ENCODE results near the gene SOX6.

Gene SOX6

DNA sequence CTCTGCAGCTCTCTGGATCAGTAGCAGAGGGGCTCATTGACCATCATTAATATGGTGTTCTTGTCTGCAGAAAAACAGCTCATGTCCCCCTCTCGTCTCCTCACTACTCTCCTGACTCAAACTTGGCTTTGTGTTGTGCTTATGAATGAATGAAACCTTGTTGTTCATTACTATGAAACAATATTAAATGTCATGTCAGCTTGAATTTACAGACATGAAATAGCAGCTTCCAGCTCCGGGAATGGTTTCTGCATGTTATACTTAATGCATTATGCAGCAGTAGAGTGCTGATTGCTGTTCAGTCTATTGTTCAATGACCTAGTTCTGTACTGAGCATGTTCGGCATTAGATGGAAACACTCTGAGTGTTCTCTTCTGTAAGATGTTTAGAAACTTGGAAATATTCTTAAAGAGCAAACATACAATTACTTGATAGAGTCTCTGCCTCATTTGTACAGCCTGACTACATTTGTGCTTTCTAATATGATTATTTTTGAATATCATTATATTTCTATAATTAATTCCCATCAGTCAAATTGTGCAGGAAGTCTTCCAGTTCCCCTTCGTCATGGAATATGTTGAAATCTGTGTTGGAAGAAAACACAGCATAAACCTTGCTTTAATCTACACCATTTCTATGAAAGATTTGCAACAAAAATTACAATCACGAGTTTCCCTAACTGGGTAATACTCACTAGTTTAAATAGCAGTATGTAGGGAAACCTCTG lies 340.4 kb downstream of the SOX6 start:
- Histone ChIP-seq H3K4me1 (ENCODE audit: insufficient read depth, low read length) (peaks cover 12% of the 10 kb centered on the region), H3K27me3 (ENCODE audit: insufficient read depth, low read length) (no peaks in the 10 kb centered on the region), H3K9ac (ENCODE audit: low read depth, low read length) (no peak overlapping the region), H3K27ac (ENCODE audit: low read depth, low read length) (no peak overlapping the region), H3K36me3 (ENCODE audit: insufficient read depth, low read length) (no peaks in the 10 kb centered on the region), H3K4me3 (ENCODE audit: low read length) (no peak overlapping the region), H3K9me3 (ENCODE audit: insufficient read depth, low read depth, low read length) (no peaks in the 10 kb centered on the region)
- 92% methylated on average over 3 of the region's 5 CpGs for WGBS

DNA sequence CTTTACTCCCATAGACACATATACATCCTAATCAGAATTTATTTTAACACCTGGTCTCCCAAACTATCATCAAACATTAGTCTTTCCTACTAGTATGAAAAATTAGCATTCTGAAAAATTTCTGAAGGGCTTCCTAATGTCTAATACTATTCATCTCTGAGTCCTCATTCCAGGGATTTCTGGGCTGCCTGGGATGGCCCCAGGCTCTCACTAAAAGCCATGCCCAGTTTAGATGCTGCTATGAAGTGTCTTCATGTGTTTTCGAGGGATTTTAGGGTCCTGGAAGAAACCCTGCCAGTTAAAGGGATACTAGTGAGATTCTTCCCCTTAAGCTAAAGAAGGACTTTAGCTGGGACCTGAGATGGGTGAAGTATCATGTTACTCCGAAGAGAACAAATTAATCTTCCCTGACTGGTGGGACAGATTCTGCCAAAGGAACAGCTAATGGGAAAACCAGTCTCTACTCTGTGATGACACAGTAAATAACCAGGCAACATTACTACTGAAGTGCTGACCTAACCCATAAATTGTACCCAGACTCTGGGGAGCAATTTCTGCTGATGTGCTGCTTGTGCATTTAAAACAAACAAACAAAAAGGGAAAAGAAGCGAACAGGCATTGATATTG lies 342.6 kb downstream of the SOX6 start:
- Histone ChIP-seq H3K9ac (ENCODE audit: low read depth, low read length) (no peak overlapping the region), H3K9me3 (ENCODE audit: insufficient read depth, low read depth, low read length) (no peaks in the 10 kb centered on the region), H3K36me3 (ENCODE audit: insufficient read depth, low read length) (no peaks in the 10 kb centered on the region), H3K27ac (ENCODE audit: low read depth, low read length) (no peak overlapping the region), H3K27me3 (ENCODE audit: insufficient read depth, low read length) (no peaks in the 10 kb centered on the region), H3K4me1 (ENCODE audit: insufficient read depth, low read length) (peaks cover 12% of the 10 kb centered on the region), H3K4me3 (ENCODE audit: low read length) (no peak overlapping the region)
- 94% methylated on average over 3 of the region's 3 CpGs for WGBS

DNA sequence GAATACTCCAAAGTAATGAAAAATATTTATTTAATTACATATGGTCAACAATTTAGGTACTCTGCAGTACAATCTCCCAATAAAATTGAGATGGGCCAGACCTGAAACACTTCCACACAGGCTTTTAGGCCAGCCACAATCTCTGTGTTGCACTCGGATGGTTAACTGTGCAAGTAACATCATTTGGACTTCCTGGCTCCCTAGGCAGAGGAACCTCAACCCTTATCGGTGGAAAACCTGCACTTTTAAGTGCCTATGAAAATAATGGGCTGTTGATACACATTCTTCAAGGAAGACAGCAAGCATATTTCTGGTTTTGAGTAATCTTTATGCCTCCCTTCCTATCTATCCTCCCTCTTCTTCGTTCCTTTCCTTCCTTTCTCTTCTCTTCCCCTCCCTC lies 343.1 kb downstream of the SOX6 start:
- Histone ChIP-seq H3K27me3 (ENCODE audit: insufficient read depth, low read length) (no peaks in the 10 kb centered on the region), H3K9ac (ENCODE audit: low read depth, low read length) (no peak overlapping the region), H3K36me3 (ENCODE audit: insufficient read depth, low read length) (no peaks in the 10 kb centered on the region), H3K9me3 (ENCODE audit: insufficient read depth, low read depth, low read length) (no peaks in the 10 kb centered on the region), H3K4me1 (ENCODE audit: insufficient read depth, low read length) (peaks cover 12% of the 10 kb centered on the region), H3K4me3 (ENCODE audit: low read length) (no peak overlapping the region), H3K27ac (ENCODE audit: low read depth, low read length) (no peak overlapping the region)
- 91% methylated on average over 3 of the region's 3 CpGs for WGBS

DNA sequence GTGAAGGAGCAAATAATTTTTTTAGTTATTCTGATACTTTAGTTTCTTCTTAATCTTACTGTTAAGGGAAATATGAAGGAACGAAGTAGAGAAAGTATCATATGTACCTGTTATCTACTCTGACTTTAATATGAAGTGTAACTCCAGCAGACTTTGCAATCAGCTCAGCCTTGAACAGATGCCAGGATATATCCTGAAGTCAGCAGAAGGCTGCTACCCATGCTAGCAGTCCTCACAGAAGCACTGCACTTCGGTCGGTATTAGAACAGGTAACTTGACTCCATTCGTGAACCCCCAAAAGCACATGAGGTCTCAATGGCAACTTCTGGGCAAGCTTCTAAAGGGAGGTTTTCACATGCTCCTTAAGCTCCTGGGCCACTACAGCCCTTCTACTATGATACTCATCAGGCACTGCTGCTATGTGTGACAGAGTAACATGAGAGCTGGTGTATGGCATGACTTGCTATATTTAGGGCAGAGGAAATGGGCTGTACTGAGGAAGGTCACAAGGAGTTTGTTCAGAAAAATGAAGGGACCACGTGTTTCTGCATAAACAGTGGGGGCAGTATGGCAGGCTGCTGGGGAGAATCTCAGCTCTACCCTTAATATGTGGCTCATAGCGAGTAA lies 344.1 kb downstream of the SOX6 start:
- no peaks in the 10 kb centered on the region for H3K36me3 ChIP-seq (ENCODE audit: insufficient read depth, low read length)
- no peaks in the 10 kb centered on the region for H3K9me3 ChIP-seq (ENCODE audit: insufficient read depth, low read depth, low read length)
- peaks cover 11% of the 10 kb centered on the region for H3K4me1 ChIP-seq (ENCODE audit: insufficient read depth, low read length)
- no peaks in the 10 kb centered on the region for H3K27me3 ChIP-seq (ENCODE audit: insufficient read depth, low read length)
- H3K27ac ChIP-seq (ENCODE audit: low read depth, low read length) = no peak overlapping the region
- no peak overlapping the region for H3K9ac ChIP-seq (ENCODE audit: low read depth, low read length)
- 88% methylated on average over 4 of the region's 6 CpGs for WGBS
- H3K4me3 ChIP-seq (ENCODE audit: low read length) = no peak overlapping the region

DNA sequence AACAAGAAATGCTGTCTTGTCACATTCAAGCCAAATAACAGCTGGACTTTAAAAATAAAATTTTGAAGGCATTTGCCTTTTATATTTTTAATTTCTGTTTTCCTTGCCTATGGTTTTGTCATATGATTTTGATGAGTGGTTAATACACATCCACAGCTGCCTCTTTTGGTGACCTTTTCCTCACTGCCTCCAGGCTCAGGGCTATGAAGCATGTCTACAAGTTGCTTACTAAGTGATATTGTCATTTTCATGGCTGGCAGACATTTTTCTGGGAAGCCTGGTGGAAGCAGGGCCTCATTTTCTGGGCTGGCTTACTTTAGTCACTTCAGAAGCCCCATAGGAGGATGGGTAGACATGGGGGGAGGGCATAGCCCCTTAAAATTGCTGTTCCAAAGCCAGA lies 344.9 kb downstream of the SOX6 start:
- Histone ChIP-seq H3K9ac (ENCODE audit: low read depth, low read length) (no peak overlapping the region), H3K4me3 (ENCODE audit: low read length) (no peak overlapping the region), H3K27me3 (ENCODE audit: insufficient read depth, low read length) (no peaks in the 10 kb centered on the region), H3K27ac (ENCODE audit: low read depth, low read length) (no peak overlapping the region), H3K36me3 (ENCODE audit: insufficient read depth, low read length) (no peaks in the 10 kb centered on the region), H3K4me1 (ENCODE audit: insufficient read depth, low read length) (peaks cover 5% of the 10 kb centered on the region), H3K9me3 (ENCODE audit: insufficient read depth, low read depth, low read length) (no peaks in the 10 kb centered on the region)

DNA sequence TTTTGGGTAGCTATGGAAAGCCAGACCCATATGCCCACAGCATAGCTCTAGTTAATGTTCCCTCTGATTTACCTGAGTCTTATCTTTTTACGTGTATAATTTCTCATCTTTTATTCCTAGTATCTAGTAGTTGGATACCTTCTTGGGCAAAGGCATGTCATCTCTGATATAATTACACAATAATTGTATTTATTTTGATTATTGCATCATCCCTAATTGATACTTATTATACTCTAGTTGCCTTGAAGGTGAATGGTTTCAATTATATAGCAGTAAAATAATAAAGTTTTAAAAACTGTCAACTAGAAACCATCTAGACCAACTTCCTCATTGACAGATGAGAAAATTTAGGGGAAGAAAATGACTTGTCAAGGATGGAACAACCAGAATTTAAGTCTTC lies 347.3 kb downstream of the SOX6 start:
- Histone ChIP-seq H3K36me3 (ENCODE audit: insufficient read depth, low read length) (no peaks in the 10 kb centered on the region), H3K27ac (ENCODE audit: low read depth, low read length) (no peak overlapping the region), H3K9ac (ENCODE audit: low read depth, low read length) (no peak overlapping the region), H3K4me3 (ENCODE audit: low read length) (no peak overlapping the region), H3K9me3 (ENCODE audit: insufficient read depth, low read depth, low read length) (no peaks in the 10 kb centered on the region), H3K27me3 (ENCODE audit: insufficient read depth, low read length) (no peaks in the 10 kb centered on the region), H3K4me1 (ENCODE audit: insufficient read depth, low read length) (0 out of 2 replicates have a peak, but pooled peaks cover 1% of the 10 kb centered on the region)
- WGBS = 100% methylated on average over 1 of the region's 1 CpG

DNA sequence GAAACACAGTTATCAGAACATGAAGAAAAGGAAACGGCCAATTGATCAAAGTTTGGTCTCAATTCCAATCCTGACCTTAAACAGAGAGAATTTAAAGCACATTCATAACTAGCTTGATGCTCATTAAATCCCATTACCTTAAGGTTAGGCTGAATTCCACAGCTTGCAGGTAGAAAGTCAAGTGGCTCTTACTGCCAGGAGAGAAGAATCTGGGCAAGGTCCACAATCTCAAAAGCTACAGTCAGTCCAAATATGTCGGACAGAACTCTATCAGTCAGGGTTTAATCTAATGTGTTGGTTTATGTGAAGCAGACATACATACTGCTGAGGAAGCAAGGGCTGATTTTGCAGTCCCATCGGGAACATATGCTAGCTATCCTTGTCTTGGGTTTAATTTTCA lies 348.8 kb downstream of the SOX6 start:
- Histone ChIP-seq H3K9ac (ENCODE audit: low read depth, low read length) (no peak overlapping the region), H3K9me3 (ENCODE audit: insufficient read depth, low read depth, low read length) (no peaks in the 10 kb centered on the region), H3K4me3 (ENCODE audit: low read length) (no peak overlapping the region), H3K4me1 (ENCODE audit: insufficient read depth, low read length) (no peaks in the 10 kb centered on the region; the same call in 1 of the 2 replicates), H3K36me3 (ENCODE audit: insufficient read depth, low read length) (no peaks in the 10 kb centered on the region), H3K27me3 (ENCODE audit: insufficient read depth, low read length) (no peaks in the 10 kb centered on the region), H3K27ac (ENCODE audit: low read depth, low read length) (no peak overlapping the region)
- 97% methylated on average over 3 of the region's 3 CpGs for WGBS

DNA sequence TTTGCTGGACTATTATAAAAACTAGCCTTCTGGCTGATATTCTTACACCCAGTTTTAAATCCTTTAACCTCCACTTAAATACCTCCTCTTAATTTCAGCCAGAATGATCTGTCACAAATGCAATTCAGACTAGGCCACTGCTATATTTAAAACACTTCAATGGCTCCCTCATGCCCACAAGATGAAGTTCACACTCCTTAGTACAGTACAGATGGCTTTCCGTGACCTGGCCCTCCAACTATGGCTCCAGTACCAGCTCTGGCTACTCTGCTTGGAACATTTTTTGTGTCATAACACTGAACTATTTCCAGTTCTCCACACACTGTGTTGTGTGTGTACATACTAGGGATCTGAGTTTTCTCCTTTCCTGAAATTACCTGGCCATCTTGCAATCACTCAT lies 353.4 kb downstream of the SOX6 start:
- Histone ChIP-seq H3K4me1 (ENCODE audit: insufficient read depth, low read length) (peaks cover 9% of the 10 kb centered on the region; the same call in 1 of the 2 replicates), H3K27ac (ENCODE audit: low read depth, low read length) (no peak overlapping the region), H3K27me3 (ENCODE audit: insufficient read depth, low read length) (no peaks in the 10 kb centered on the region), H3K4me3 (ENCODE audit: low read length) (no peak overlapping the region), H3K9ac (ENCODE audit: low read depth, low read length) (no peak overlapping the region), H3K9me3 (ENCODE audit: insufficient read depth, low read depth, low read length) (no peaks in the 10 kb centered on the region), H3K36me3 (ENCODE audit: insufficient read depth, low read length) (no peaks in the 10 kb centered on the region)
- WGBS = 98% methylated on average over 1 of the region's 1 CpG

DNA sequence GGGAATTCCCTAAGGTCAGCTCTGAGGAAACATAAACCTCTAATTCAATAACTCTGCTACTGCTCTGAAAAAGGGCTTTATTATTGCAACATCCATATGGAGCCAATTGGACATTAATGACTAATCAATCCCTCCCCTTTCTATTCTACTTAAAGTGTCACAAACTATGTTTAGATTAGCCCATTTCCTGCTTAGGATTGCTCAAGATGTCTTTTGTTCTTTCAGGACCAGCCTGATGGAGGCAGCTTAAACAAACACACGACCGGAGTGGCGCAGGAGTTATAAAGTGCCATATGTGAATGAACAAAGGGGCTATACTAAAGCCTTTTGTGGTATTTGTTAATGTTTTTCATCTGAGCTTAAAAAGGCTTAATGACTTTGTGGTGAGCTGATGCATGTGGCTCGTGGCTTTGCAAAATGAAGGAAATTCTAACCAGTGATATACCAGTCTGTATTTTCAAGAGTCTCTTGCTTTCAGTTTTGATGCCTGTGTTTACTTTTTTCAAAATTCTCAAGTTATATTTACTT lies 354.4 kb downstream of the SOX6 start:
- H3K4me1 ChIP-seq (ENCODE audit: insufficient read depth, low read length) = peaks cover 9% of the 10 kb centered on the region; the same call in 1 of the 2 replicates
- no peaks in the 10 kb centered on the region for H3K36me3 ChIP-seq (ENCODE audit: insufficient read depth, low read length)
- H3K27ac ChIP-seq (ENCODE audit: low read depth, low read length) = no peak overlapping the region
- H3K9me3 ChIP-seq (ENCODE audit: insufficient read depth, low read depth, low read length) = no peaks in the 10 kb centered on the region
- peaks cover 7% of the 10 kb centered on the region for H3K27me3 ChIP-seq (ENCODE audit: insufficient read depth, low read length)
- WGBS = 84% methylated on average over 4 of the region's 4 CpGs
- H3K9ac ChIP-seq (ENCODE audit: low read depth, low read length) = no peak overlapping the region
- no peak overlapping the region for H3K4me3 ChIP-seq (ENCODE audit: low read length)

DNA sequence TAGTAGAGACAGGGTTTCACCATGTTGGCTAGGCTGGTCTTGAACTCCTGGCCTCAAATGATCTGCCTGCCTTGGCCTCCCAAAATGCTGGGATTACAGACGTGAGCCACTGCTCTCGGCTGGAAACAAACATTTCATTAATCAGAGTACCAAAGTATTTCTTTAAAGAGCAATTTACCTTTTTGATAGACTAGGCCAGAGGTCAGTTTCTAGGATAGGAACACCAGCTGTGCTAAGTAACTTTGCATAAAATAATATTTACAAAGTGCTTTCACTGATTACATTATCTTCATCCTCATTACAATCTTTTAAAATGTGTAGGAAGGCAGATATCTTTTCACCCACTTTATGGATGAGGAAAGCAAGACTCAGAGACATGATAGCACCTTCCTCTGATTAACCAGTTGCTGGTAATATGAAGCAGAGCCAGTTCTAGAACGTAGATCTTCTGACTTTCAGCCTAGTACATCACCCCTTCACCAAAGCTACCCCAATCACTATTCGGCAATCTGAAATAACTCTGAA lies 355.2 kb downstream of the SOX6 start:
- no peak overlapping the region for H3K27ac ChIP-seq (ENCODE audit: low read depth, low read length)
- H3K9ac ChIP-seq (ENCODE audit: low read depth, low read length) = no peak overlapping the region
- no peak overlapping the region for H3K4me3 ChIP-seq (ENCODE audit: low read length)
- peaks cover 9% of the 10 kb centered on the region; the same call in 1 of the 2 replicates for H3K4me1 ChIP-seq (ENCODE audit: insufficient read depth, low read length)
- no peaks in the 10 kb centered on the region for H3K36me3 ChIP-seq (ENCODE audit: insufficient read depth, low read length)
- WGBS = 89% methylated on average over 4 of the region's 4 CpGs
- no peaks in the 10 kb centered on the region for H3K9me3 ChIP-seq (ENCODE audit: insufficient read depth, low read depth, low read length)
- peaks cover 16% of the 10 kb centered on the region for H3K27me3 ChIP-seq (ENCODE audit: insufficient read depth, low read length)

DNA sequence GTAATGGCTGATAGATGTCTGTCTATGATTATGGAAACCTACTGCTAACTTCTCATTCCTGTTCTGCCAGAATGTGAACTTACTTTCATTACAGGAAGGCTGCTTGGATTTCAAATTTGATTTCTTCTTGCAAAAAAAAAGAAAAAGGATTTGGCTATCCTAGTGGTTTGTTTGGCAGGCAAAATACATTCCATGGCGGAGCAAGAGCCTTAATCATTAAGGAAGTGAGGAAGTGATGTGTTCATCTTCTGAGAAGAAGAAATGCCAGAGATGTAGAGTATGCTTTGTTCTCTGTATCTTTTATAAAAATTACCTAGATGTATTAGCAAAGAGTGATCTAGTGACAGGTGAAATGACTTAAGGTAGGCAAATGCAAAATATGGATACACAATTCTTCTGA lies 356.3 kb downstream of the SOX6 start:
- Histone ChIP-seq H3K36me3 (ENCODE audit: insufficient read depth, low read length) (no peaks in the 10 kb centered on the region), H3K4me3 (ENCODE audit: low read length) (no peak overlapping the region), H3K9me3 (ENCODE audit: insufficient read depth, low read depth, low read length) (no peaks in the 10 kb centered on the region), H3K27ac (ENCODE audit: low read depth, low read length) (no peak overlapping the region), H3K27me3 (ENCODE audit: insufficient read depth, low read length) (peaks cover 26% of the 10 kb centered on the region), H3K4me1 (ENCODE audit: insufficient read depth, low read length) (peaks cover 9% of the 10 kb centered on the region; the same call in 1 of the 2 replicates), H3K9ac (ENCODE audit: low read depth, low read length) (no peak overlapping the region)
- WGBS = 91% methylated on average over 1 of the region's 1 CpG

Data from HUES64 (cell line).